Transverse colon (tissue), 4 donors: ENCODE data around the gene NFKBIL1.

ENCODE experiments used
- POLR2AphosphoS5 ChIP-seq, 3 donors: sonication (generic); formaldehyde crosslinking; IDR thresholded peaks; one replicate each; pipeline ENCODE4 v1.6.1; 2016; ENCODE audit warnings: antibody characterized with exemption in 3 of 3
- TF ChIP-seq, protein P1 (sequence below), 5 experiments: fragments of 200-600 bp in 3 of 5; fragments of 450-650 bp in 2 of 5; sonication (generic) in 3 of 5; IDR thresholded peaks; 1 replicate in 2 of 5; 2 replicates in 3 of 5; pipeline ENCODE4 v1.5.1; 2016 to 2017; ENCODE audit warnings: antibody characterized with exemption in 5 of 5, inconsistent platforms in 3 of 5, mild to moderate bottlenecking in 2 of 5, moderate library complexity in 1 of 5

DNA sequence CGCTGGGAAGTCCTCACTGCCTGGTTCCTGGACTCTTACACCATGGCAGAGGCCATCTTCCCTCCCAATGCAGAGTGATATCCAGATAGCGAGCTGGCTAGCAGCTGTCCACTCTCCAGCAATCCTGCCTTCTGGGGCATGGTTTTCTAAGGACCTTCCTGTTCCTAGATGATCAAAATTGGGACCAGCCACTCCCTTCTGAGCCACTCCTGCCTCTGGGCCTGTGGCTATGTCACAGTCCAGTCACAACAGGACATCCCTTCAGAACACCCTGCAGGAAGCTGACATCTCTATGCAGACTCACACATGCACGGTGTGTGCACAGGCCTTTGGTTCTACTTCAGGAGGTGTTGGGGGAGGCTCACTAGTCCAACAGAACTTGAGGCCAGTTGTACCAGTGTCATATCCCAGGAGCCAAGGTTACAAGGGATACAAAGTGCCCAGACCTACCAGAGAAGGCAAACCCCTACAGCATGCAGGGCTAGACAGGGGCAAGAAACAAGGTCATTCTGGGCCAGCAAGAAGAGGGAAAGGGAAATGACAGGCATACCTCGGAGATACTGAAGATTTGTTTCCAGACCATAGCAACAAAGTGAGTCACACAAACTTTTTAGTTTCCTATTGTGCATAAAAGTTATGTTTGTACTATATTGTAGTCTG is 21.3 kb upstream of the NFKBIL1 start:
- TF ChIP-seq, protein P1, sequence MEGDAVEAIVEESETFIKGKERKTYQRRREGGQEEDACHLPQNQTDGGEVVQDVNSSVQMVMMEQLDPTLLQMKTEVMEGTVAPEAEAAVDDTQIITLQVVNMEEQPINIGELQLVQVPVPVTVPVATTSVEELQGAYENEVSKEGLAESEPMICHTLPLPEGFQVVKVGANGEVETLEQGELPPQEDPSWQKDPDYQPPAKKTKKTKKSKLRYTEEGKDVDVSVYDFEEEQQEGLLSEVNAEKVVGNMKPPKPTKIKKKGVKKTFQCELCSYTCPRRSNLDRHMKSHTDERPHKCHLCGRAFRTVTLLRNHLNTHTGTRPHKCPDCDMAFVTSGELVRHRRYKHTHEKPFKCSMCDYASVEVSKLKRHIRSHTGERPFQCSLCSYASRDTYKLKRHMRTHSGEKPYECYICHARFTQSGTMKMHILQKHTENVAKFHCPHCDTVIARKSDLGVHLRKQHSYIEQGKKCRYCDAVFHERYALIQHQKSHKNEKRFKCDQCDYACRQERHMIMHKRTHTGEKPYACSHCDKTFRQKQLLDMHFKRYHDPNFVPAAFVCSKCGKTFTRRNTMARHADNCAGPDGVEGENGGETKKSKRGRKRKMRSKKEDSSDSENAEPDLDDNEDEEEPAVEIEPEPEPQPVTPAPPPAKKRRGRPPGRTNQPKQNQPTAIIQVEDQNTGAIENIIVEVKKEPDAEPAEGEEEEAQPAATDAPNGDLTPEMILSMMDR (IDR thresholded peaks at IDR 0.05) = no peak
- TF ChIP-seq POLR2AphosphoS5 (IDR thresholded peaks at IDR 0.05) = no peak
